Endodermal cell (in vitro differentiated cells): Measurements from ENCODE around the gene ZMIZ1. TPM values are rescaled to one million over a fixed set of nuclear protein-coding genes. Genes with fewer than 3 reads are reported as not detected.

Source experiments
- DNase-seq: peaks from one replicate; pipeline ENCODE4 v3.0.0-alpha.2; 2017
- H3K27ac ChIP-seq: 2 replicates; pipeline ENCODE4 v1.5.1; 2013; ENCODE audit warnings: mild to moderate bottlenecking, low read depth, low read length, moderate library complexity
- H3K27me3 ChIP-seq: 2 replicates; pipeline ENCODE4 v1.6.1; 2013; ENCODE audit warnings: mild to moderate bottlenecking, low read length, moderate library complexity; ENCODE audit not compliant: insufficient read depth, control insufficient read depth, poor library complexity, severe bottlenecking
- H3K36me3 ChIP-seq: 2 replicates; pipeline ENCODE4 v1.7.0; 2013; ENCODE audit warnings: mild to moderate bottlenecking, low read length, moderate library complexity; ENCODE audit not compliant: control insufficient read depth, insufficient read depth
- H3K4me1 ChIP-seq: one replicate; pipeline ENCODE4 v1.7.0; 2013; ENCODE audit warnings: low read length; ENCODE audit not compliant: control insufficient read depth, insufficient read depth
- H3K4me3 ChIP-seq: 2 replicates; pipeline ENCODE4 v1.5.1; 2013; ENCODE audit warnings: mild to moderate bottlenecking, low read length, moderate library complexity
- H3K9ac ChIP-seq: 2 replicates; pipeline ENCODE4 v1.6.1; 2013; ENCODE audit warnings: mild to moderate bottlenecking, low read length, moderate library complexity; ENCODE audit not compliant: poor library complexity, severe bottlenecking; ENCODE audit errors: extremely low read depth
- H3K9me3 ChIP-seq: 2 replicates; pipeline ENCODE4 v1.6.1; 2013; ENCODE audit warnings: mild to moderate bottlenecking, low read length, moderate library complexity; ENCODE audit not compliant: control insufficient read depth
- H3K27ac Mint-ChIP-seq: 2 replicates; pipeline ENCODE4 v1.8.0; 2020; ENCODE audit warnings: mixed read lengths
- H3K27me3 Mint-ChIP-seq: 2 replicates; pipeline ENCODE4 v1.8.0; 2021; ENCODE audit warnings: mild to moderate bottlenecking, mixed read lengths; ENCODE audit not compliant: insufficient read depth
- H3K36me3 Mint-ChIP-seq: 2 replicates; pipeline ENCODE4 v1.8.0; 2020; ENCODE audit warnings: low read depth, mixed read lengths
- H3K4me1 Mint-ChIP-seq: 2 replicates; pipeline ENCODE4 v1.8.0; 2020; ENCODE audit warnings: mixed read lengths
- H3K4me3 Mint-ChIP-seq: 2 replicates; pipeline ENCODE4 v1.8.0; 2020; ENCODE audit warnings: mild to moderate bottlenecking, moderate library complexity, mixed read lengths
- H3K9me3 Mint-ChIP-seq: 2 replicates; pipeline ENCODE4 v1.8.0; 2020; ENCODE audit warnings: mild to moderate bottlenecking, mixed read lengths
- WGBS, 2 experiments: methylation state at CpG; one replicate each; pipeline versions ENCODE4 v1.1.5 to v1.1.7; 2013; ENCODE audit warnings: missing lambda C conversion rate in 2 of 2, mixed read lengths in 1 of 2; ENCODE audit not compliant: insufficient coverage in 1 of 2, insufficient read length in 1 of 2; 5-methylcytosine and 5-hydroxymethylcytosine counted together
- total RNA-seq, 2 donors: library from RNA; stranded (reverse); fragmentation: NEBNext Ultra II Directional in 1 of 2; extraction: Animal tissue kit (Norgen Biotek cat#: 25700) in 1 of 2; gene quantifications; 2 replicates in 1 of 2; 3 replicates in 1 of 2; pipeline ENCODE4 v1.2.1, GENCODE V29; 2021
- TF ChIP-seq, protein P1 (sequence below): fragments of 200-600 bp; sonication (generic); conservative IDR thresholded peaks from 2 replicates; pipeline ENCODE4 v1.5.0; 2021; ENCODE audit warnings: antibody characterized with exemption, mild to moderate bottlenecking

ZMIZ1 gene
- total RNA-seq, 2 donors from 2014 or later: 65.3 to 67.5 TPM

DNA sequence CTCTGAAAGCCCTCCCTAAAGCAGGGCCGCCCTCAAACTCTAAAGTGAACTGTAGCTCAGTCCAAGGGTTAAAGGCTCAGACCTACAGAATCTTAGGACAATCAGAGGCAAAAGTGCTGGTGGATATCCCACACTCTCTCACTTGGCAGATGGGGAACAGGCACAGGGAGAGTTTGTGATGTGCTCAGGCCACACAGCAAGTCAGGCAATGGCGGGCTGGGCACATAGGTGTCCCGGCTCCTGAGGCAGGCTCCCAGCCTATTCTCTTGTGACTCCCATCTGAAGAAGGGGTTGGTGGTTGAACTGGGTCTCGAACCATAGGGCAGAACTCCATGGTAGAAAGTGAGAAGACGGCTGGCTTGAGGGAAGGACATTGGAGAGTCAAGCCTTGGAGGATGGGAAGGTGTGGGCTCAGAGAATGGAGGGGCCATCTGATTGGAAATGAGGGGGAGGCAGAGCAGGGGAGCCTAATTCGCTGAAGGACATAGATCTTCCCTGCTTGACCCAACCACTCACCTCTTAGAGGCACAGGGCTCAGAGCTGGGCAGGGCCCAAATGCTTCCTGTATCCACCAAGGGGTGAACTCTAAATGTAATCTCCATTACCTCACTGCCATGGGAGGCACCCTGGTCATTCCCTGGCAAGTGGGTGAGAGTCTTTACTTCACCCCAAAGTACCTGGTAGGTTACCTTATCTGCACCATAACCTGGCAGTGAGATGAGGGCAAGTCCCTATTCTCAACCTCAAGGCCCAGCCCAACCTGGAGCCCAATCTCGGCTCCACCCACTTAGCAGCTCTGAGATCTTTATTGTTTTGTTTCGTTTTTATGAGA is 4.9 kb upstream of the ZMIZ1 start:
- Mint-ChIP-seq H3K4me3 (no peak overlapping the region), H3K9me3 (no peaks in the 10 kb centered on the region), H3K27ac (no peak overlapping the region)

GRCh38 chr10:79065091-79065551 is 3.6 kb upstream of the ZMIZ1 start:
- no peaks in the 10 kb centered on the region for H3K27me3 ChIP-seq
- H3K9me3 ChIP-seq: no peaks in the 10 kb centered on the region
- H3K9ac ChIP-seq: no peak overlapping the region
- TF ChIP-seq, protein P1, sequence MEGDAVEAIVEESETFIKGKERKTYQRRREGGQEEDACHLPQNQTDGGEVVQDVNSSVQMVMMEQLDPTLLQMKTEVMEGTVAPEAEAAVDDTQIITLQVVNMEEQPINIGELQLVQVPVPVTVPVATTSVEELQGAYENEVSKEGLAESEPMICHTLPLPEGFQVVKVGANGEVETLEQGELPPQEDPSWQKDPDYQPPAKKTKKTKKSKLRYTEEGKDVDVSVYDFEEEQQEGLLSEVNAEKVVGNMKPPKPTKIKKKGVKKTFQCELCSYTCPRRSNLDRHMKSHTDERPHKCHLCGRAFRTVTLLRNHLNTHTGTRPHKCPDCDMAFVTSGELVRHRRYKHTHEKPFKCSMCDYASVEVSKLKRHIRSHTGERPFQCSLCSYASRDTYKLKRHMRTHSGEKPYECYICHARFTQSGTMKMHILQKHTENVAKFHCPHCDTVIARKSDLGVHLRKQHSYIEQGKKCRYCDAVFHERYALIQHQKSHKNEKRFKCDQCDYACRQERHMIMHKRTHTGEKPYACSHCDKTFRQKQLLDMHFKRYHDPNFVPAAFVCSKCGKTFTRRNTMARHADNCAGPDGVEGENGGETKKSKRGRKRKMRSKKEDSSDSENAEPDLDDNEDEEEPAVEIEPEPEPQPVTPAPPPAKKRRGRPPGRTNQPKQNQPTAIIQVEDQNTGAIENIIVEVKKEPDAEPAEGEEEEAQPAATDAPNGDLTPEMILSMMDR: no peak
- WGBS, 2 experiments: 92 to 100% methylated on average over 1 to 2 of the region's 2 CpGs
- no peak overlapping the region for H3K4me3 Mint-ChIP-seq
- peaks cover 29% of the 10 kb centered on the region for H3K4me1 Mint-ChIP-seq
- H3K27ac Mint-ChIP-seq: no peak overlapping the region
- DNase-seq: peak; percentile 49
- peaks cover 8% of the 10 kb centered on the region for H3K27me3 Mint-ChIP-seq
- peaks cover 5% of the 10 kb centered on the region for H3K4me1 ChIP-seq
- no peaks in the 10 kb centered on the region for H3K36me3 Mint-ChIP-seq
- H3K9me3 Mint-ChIP-seq: no peaks in the 10 kb centered on the region
- no peaks in the 10 kb centered on the region for H3K36me3 ChIP-seq
- no peak overlapping the region for H3K27ac ChIP-seq
- H3K4me3 ChIP-seq: no peak overlapping the region

More for the DNA sequence above, 4.9 kb upstream of the ZMIZ1 start:
- Histone ChIP-seq H3K4me1 (peaks cover 14% of the 10 kb centered on the region), H3K27me3 (no peaks in the 10 kb centered on the region), H3K4me3 (no peak overlapping the region), H3K9me3 (no peaks in the 10 kb centered on the region), H3K27ac (no peak overlapping the region), H3K36me3 (no peaks in the 10 kb centered on the region), H3K9ac (no peak overlapping the region)
- WGBS, 2 experiments: 89 to 95% methylated on average over 7 to 8 of the region's 8 CpGs
- Mint-ChIP-seq H3K4me1 (peaks cover 41% of the 10 kb centered on the region), H3K27me3 (peaks cover 8% of the 10 kb centered on the region), H3K36me3 (no peaks in the 10 kb centered on the region)
- peak; percentile 36 for DNase-seq
- TF ChIP-seq, protein P1: no peak

DNA sequence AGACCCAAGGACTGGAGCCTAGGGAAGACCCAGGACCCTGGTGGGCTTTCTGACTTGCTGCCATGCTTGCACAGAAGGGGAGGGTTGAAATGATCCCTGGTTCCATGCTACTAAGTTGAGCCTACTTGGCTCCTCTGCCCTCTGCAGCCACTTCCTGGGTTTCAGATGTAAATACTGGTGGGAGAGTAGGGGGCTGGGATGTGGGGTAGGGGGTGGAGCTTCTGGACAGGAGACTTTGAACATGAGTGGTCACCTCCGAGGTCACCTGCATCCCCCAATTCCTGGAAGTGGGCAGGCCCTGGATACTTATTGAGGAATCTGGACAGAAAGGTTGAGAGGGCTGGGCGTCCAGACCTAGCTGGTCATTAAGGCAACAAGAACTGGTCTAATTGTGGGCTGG is 2.9 kb upstream of the ZMIZ1 start:
- Mint-ChIP-seq H3K27ac (peak overlapping the region; percentile 58), H3K4me1 (peaks cover 24% of the 10 kb centered on the region), H3K27me3 (peaks cover 4% of the 10 kb centered on the region), H3K36me3 (no peaks in the 10 kb centered on the region), H3K9me3 (no peaks in the 10 kb centered on the region), H3K4me3 (no peak overlapping the region)
- Histone ChIP-seq H3K9ac (no peak overlapping the region), H3K4me1 (peaks cover 1% of the 10 kb centered on the region), H3K27me3 (no peaks in the 10 kb centered on the region), H3K4me3 (no peak overlapping the region), H3K36me3 (no peaks in the 10 kb centered on the region), H3K27ac (no peak overlapping the region), H3K9me3 (no peaks in the 10 kb centered on the region)
- TF ChIP-seq, protein P1: no peak
- no peak for DNase-seq
- 20 to 68% methylated on average over 1 to 2 of the region's 2 CpGs for WGBS, 2 experiments
